ENCODE results near the gene SAT1. TPM values are rescaled to one million over a fixed set of nuclear protein-coding genes. Genes with fewer than 3 reads are reported as not detected.

SAT1 gene
- total and polyA plus RNA-seq, 2 of the 13 experiments (the other 11 are each of a cell fraction or from before 2014, with no cell fraction given), result 216 to 1,243 TPM

DNA sequence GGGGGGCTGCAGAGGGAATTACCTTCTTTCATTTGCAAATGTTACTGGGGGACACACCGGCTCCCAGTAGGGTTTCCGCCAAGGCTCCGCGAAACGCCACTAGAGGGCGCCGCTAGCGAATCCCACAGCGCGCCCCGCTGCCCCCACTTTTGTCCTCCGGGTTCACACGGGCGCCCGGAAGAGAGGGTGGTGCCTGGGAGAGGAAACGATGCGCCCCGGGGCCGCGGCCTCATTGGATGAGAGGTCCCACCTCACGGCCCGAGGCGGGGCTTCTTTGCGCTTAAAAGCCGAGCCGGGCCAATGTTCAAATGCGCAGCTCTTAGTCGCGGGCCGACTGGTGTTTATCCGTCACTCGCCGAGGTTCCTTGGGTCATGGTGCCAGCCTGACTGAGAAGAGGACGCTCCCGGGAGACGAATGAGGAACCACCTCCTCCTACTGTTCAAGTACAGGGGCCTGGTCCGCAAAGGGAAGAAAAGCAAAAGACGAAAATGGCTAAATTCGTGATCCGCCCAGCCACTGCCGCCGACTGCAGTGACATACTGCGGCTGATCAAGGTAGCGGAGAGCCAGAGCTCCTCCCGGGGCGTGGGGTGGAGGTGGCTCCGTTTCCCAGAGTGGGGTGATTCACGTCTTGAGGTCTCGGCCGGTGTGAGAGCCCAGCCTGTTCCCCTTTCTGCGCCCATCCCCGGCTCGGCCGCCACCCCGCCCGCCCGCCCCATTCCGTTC, at the start of gene SAT1 (continued):
- TF ChIP-seq, protein P1, sequence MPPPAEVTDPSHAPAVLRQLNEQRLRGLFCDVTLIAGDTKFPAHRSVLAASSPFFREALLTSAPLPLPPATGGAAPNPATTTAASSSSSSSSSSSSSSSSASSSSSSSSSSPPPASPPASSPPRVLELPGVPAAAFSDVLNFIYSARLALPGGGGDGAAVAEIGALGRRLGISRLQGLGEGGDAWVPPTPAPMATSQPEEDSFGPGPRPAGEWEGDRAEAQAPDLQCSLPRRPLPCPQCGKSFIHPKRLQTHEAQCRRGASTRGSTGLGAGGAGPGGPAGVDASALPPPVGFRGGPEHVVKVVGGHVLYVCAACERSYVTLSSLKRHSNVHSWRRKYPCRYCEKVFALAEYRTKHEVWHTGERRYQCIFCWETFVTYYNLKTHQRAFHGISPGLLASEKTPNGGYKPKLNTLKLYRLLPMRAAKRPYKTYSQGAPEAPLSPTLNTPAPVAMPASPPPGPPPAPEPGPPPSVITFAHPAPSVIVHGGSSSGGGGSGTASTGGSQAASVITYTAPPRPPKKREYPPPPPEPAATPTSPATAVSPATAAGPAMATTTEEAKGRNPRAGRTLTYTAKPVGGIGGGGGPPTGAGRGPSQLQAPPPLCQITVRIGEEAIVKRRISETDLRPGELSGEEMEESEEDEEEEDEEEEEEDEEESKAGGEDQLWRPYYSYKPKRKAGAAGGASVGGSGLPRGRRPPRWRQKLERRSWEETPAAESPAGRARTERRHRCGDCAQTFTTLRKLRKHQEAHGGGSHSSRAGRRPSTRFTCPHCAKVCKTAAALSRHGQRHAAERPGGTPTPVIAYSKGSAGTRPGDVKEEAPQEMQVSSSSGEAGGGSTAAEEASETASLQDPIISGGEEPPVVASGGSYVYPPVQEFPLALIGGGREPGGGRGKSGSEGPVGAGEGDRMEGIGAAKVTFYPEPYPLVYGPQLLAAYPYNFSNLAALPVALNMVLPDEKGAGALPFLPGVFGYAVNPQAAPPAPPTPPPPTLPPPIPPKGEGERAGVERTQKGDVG (CRISPR knock-in tag; IDR thresholded peaks at IDR 0.05; ENCODE audit: borderline replicate concordance), result peak; percentile 35; the same call in 1 of the 2 replicates
- TF ChIP-seq NFATC3 (CRISPR knock-in tag; IDR thresholded peaks at IDR 0.05) (no peak), KDM3A (CRISPR knock-in tag; IDR thresholded peaks at IDR 0.05; ENCODE audit: low read depth) (0 out of 2 replicates have a peak, but pooled peaks have one; percentile 29), KDM2A (CRISPR knock-in tag; IDR thresholded peaks at IDR 0.05; ENCODE audit: borderline replicate concordance, low read depth) (peak; percentile 50), MAFF (IDR thresholded peaks at IDR 0.05; ENCODE audit: low read depth, low read length) (no peak), ERF (CRISPR knock-in tag; IDR thresholded peaks at IDR 0.05) (peak; percentile 85), RELA (CRISPR knock-in tag; IDR thresholded peaks at IDR 0.05) (no peak; the same call in 1 of the 2 replicates), SP5 (CRISPR knock-in tag; IDR thresholded peaks at IDR 0.05; ENCODE audit: borderline replicate concordance, low read depth) (0 out of 2 replicates have a peak, but pooled peaks have one; percentile 16), TBX2 (CRISPR knock-in tag; IDR thresholded peaks at IDR 0.05; ENCODE audit: borderline replicate concordance) (peak; percentile 49; the same call in 1 of the 2 replicates), MLX (CRISPR knock-in tag; IDR thresholded peaks at IDR 0.05) (no peak), NFYC (CRISPR knock-in tag; IDR thresholded peaks at IDR 0.05) (peak; percentile 76), ZNF781 (CRISPR knock-in tag; IDR thresholded peaks at IDR 0.05; ENCODE audit: borderline replicate concordance, not compliant biosample characterization) (no peak), SALL1 (CRISPR knock-in tag; IDR thresholded peaks at IDR 0.05) (peak; percentile 76), MLLT10 (CRISPR knock-in tag; IDR thresholded peaks at IDR 0.05) (no peak), ZC3H13 (CRISPR knock-in tag; IDR thresholded peaks at IDR 0.05) (peak; percentile 80), ZNF562 (CRISPR knock-in tag; IDR thresholded peaks at IDR 0.05; ENCODE audit: borderline replicate concordance) (no peak), ZNF550 (CRISPR knock-in tag; IDR thresholded peaks at IDR 0.05; ENCODE audit: borderline replicate concordance) (no peak), MXD4 (CRISPR knock-in tag; IDR thresholded peaks at IDR 0.05) (0 out of 2 replicates have a peak, but pooled peaks have one; percentile 33), ZMYM3 (CRISPR knock-in tag; IDR thresholded peaks at IDR 0.05) (no peak), HNF4A (CRISPR knock-in tag; IDR thresholded peaks at IDR 0.05) (0 out of 2 replicates have a peak, but pooled peaks have one; percentile 21), RBAK (CRISPR knock-in tag; IDR thresholded peaks at IDR 0.05) (no peak), ZNF589 (CRISPR knock-in tag; conservative IDR thresholded peaks at IDR 0.05) (no peak), ZNF451 (CRISPR knock-in tag; IDR thresholded peaks at IDR 0.05) (peak; percentile 42; the same call in 1 of the 2 replicates), HOXA5 (CRISPR knock-in tag; IDR thresholded peaks at IDR 0.05) (peak; percentile 33; the same call in 1 of the 2 replicates), ZNF33B (CRISPR knock-in tag; IDR thresholded peaks at IDR 0.05) (no peak), NR2F2 (IDR thresholded peaks at IDR 0.05; ENCODE audit: borderline replicate concordance, low read depth) (0 out of 2 replicates have a peak, but pooled peaks have one; percentile 17), SIX4 (CRISPR knock-in tag; IDR thresholded peaks at IDR 0.05) (0 out of 2 replicates have a peak, but pooled peaks have one; percentile 34), SMC3 (IDR thresholded peaks at IDR 0.05; ENCODE audit: low read length) (peak; percentile 54)

All from HepG2 (cell line).